Ovary (tissue), 9 donors: ENCODE results near the gene PHACTR1. TPM values are rescaled to one million over a fixed set of nuclear protein-coding genes. Genes with fewer than 3 reads are reported as not detected.

Source experiments
- DNase-seq, 5 donors: peaks; one replicate each; pipeline ENCODE4 v3.0.0-alpha.2; 2019 to 2020
- H3K27ac ChIP-seq, 2 donors: fragments of 200-600 bp; one replicate each; pipeline versions ENCODE4 v1.5.1 to v1.8.0; 2019 to 2022
- H3K27me3 ChIP-seq: fragments of 200-600 bp; one replicate; pipeline ENCODE4 v1.8.0; 2022
- H3K36me3 ChIP-seq: fragments of 200-600 bp; sonication (generic); one replicate; pipeline ENCODE4 v1.5.1; 2019
- H3K4me1 ChIP-seq: one replicate; pipeline ENCODE4 v1.8.1; 2013; ENCODE audit warnings: mild to moderate bottlenecking, moderate library complexity; ENCODE audit not compliant: insufficient read depth
- H3K4me3 ChIP-seq: fragments of 200-600 bp; sonication (generic); one replicate; pipeline ENCODE4 v1.5.1; 2017
- H3K9me3 ChIP-seq, 2 donors: fragments of 200-600 bp in 1 of 2; sonication (generic) in 1 of 2; one replicate each; pipeline versions ENCODE4 v1.5.1 to v1.8.1; 2013 to 2019; ENCODE audit warnings: mild to moderate bottlenecking in 1 of 2, moderate library complexity in 1 of 2
- CTCF ChIP-seq, 3 donors: fragments of 450-650 bp in 2 of 3; fragments of 200-600 bp in 1 of 3; IDR thresholded peaks; one replicate each; pipeline versions ENCODE4 v1.5.1 to v1.8.0; 2016 to 2022; ENCODE audit warnings: antibody characterized with exemption in 3 of 3, mild to moderate bottlenecking in 1 of 3
- EP300 ChIP-seq: sonication (generic); formaldehyde crosslinking; IDR thresholded peaks from one replicate; pipeline ENCODE4 v1.6.1; 2017; ENCODE audit warnings: antibody characterized with exemption
- POLR2A ChIP-seq: fragments of 450-650 bp; IDR thresholded peaks from one replicate; pipeline ENCODE4 v1.6.1; 2017; ENCODE audit warnings: antibody characterized with exemption, mild to moderate bottlenecking, moderate library complexity
- WGBS, 3 donors: extraction: QIAGEN DNeasy Blood & Tissue Kit in 1 of 3; methylation state at CpG; one replicate each; pipeline versions ENCODE4 v1.1.5 to v1.1.7; 2013 to 2017; 5-methylcytosine and 5-hydroxymethylcytosine counted together
- intact Hi-C, 4 donors: fragments of 100-400 bp; cut with DNase I; formaldehyde crosslinking; loops; one replicate each; pipeline versions ENCODE4 v1.11.0 to v1.15.1; 2022 to 2023
- polyA plus RNA-seq, 2 donors: library from polyadenylated mRNA; stranded (reverse); fragments of 200-250 nt in 1 of 2; fragments of 350-450 nt in 1 of 2; fragmentation: Illumina TruSeq in 1 of 2; extraction: RNeasy Lipid Tissue Mini Kit (QIAGEN cat#74804) in 1 of 2; gene quantifications; one replicate each; pipeline ENCODE4 v1.2.3, GENCODE V29; 2013 to 2014
- total RNA-seq, 7 donors: library from RNA; depleted of rRNA in 2 of 7; stranded (reverse); fragments of >200 nt in 2 of 7; fragmentation: NEBNext Ultra II Directional in 3 of 7; extraction: Animal tissue kit (Norgen Biotek cat#: 25700) in 3 of 7; gene quantifications; one replicate each; pipeline versions ENCODE4 v1.1.0 to v1.2.4, GENCODE V29; 2016 to 2023
- donor health status: DM: no; HTN: no; CAD: no; lungs with moderate emphysema.
- donor health status: DM: no; HTN: no; CAD: no.
- donor health status: Bipolar disorder and iron deficiency.
- donor health status: DM: yes; HTN: yes; CAD: no.
- donor health status: DM: no; HTN: no; CAD: no.
- donor health status: DM: yes; HTN: yes; CAD: no.

The PHACTR1 gene
- total and polyA plus RNA-seq, 9 donors: 0.48 to 10.9 (median 3.7) TPM

DNA sequence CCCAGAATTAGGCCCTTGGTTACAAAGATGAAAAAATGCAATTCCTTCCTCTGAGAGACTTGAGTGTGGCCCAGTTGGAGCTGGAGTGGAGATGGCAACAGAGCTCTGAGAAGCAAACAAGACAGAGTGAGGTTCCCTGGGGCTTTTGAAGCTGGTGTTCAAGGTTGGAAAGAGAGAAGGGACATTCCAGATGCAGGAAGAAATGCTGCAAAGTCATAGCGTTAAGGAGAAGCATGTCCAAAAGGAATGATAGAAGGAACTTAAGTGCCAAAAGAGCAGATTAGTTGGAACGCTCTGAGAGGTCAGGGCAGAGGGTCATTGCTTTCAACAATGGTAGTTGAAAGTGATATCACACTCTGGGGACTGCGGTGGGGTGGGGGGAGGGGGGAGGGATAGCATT lies 360.0 kb downstream of the PHACTR1 start:
- H3K4me3 ChIP-seq: no peak overlapping the region
- intact Hi-C loops: no loop called here
- TF ChIP-seq CTCF (IDR thresholded peaks at IDR 0.05): no peak
- WGBS, 3 donors: 46 to 55% (median 50%) methylated on average over 3 of the region's 3 CpGs
- no peaks in the 10 kb centered on the region for H3K9me3 ChIP-seq
- H3K4me1 ChIP-seq: peaks cover 2% of the 10 kb centered on the region
- H3K36me3 ChIP-seq: no peaks in the 10 kb centered on the region
- DNase-seq: no peak
- no peak overlapping the region for H3K27ac ChIP-seq
- no peaks in the 10 kb centered on the region for H3K27me3 ChIP-seq

GRCh38 chr6:13077117-13077516 lies 360.6 kb downstream of the PHACTR1 start:
- Histone ChIP-seq H3K27me3 (no peaks in the 10 kb centered on the region), H3K4me3 (no peak overlapping the region), H3K4me1 (peaks cover 2% of the 10 kb centered on the region), H3K27ac (no peak overlapping the region), H3K36me3 (no peaks in the 10 kb centered on the region), H3K9me3 (no peaks in the 10 kb centered on the region)
- DNase-seq: no peak
- intact Hi-C loops: no loop called here
- TF ChIP-seq POLR2A (no peak), EP300 (no peak), CTCF (IDR thresholded peaks at IDR 0.05) (no peak)
- WGBS, 3 donors: 89 to 96% (median 93%) methylated on average over 1 of the region's 1 CpG

- Histone ChIP-seq H3K4me3 (no peak overlapping the region), H3K9me3 (no peaks in the 10 kb centered on the region), H3K27me3 (no peaks in the 10 kb centered on the region), H3K27ac (no peak overlapping the region), H3K36me3 (no peaks in the 10 kb centered on the region), H3K4me1 (no peaks in the 10 kb centered on the region)
- intact Hi-C loops: no loop called here
- DNase-seq: no peak
- 50 to 54% (median 52%) methylated on average over 6 of the region's 6 CpGs for WGBS, 3 donors
- TF ChIP-seq EP300: no peak
- no peak for TF ChIP-seq POLR2A
- no peak for TF ChIP-seq CTCF (IDR thresholded peaks at IDR 0.05)
Observed at GRCh38 chr6:13079096-13079723, 362.6 kb downstream of the PHACTR1 start.

DNA sequence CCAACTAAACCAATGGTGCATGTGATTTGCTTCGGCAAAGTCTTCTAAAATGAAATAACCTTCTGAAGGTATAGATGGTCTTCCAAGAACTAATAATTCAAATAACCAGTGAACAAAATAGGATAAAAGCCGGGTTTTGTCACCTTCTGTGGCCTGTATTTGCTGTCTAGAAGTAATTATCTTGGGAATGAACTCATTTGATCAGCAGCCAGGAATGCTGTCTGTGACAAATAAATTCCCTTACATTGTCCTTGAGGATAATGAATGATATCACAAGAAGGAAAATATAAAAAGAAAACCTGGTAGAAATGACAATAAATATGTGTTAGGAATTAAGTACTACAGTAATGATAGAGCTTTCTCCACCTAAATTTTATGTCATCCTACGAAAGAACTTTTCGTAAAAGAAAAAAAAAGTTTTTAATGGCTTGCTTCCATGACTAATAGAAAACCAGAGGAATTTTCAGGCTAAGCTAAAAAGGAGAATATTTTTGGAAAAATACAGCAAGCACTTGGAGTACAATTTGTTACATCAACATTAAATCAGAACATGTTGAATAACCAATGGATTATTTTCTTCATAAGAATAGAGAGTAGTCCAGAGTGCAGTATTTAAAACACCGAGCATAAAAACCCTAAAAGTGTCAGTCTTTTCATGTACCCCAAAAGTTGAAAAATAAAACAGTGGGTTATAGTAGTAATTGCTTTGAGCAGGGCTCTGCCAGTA lies 364.1 kb downstream of the PHACTR1 start:
- no peaks in the 10 kb centered on the region for H3K9me3 ChIP-seq
- TF ChIP-seq CTCF (IDR thresholded peaks at IDR 0.05): no peak
- no peak for TF ChIP-seq POLR2A
- TF ChIP-seq EP300: no peak
- H3K4me3 ChIP-seq: no peak overlapping the region
- H3K27me3 ChIP-seq: no peaks in the 10 kb centered on the region
- no peaks in the 10 kb centered on the region for H3K4me1 ChIP-seq
- 28 to 31% (median 28%) methylated on average over 5 of the region's 5 CpGs for WGBS, 3 donors
- H3K36me3 ChIP-seq: no peaks in the 10 kb centered on the region
- no peak overlapping the region for H3K27ac ChIP-seq
- intact Hi-C loops: no loop called here
- DNase-seq: no peak
